ENCODE results near the gene CCDC142.

- no peak for TF ChIP-seq JUND (IDR thresholded peaks at IDR 0.05)
- TF ChIP-seq, protein P1, sequence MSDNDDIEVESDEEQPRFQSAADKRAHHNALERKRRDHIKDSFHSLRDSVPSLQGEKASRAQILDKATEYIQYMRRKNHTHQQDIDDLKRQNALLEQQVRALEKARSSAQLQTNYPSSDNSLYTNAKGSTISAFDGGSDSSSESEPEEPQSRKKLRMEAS (IDR thresholded peaks at IDR 0.05): no peak
- no peak for TF ChIP-seq CTCF (IDR thresholded peaks at IDR 0.05; ENCODE audit: low read depth, low read length, missing input control)
- TF ChIP-seq RAD21 (IDR thresholded peaks at IDR 0.05): no peak
- TF ChIP-seq FOXA1 (IDR thresholded peaks at IDR 0.05): no peak
- TF ChIP-seq ATF3 (IDR thresholded peaks at IDR 0.05): no peak
- TF ChIP-seq, protein P2, sequence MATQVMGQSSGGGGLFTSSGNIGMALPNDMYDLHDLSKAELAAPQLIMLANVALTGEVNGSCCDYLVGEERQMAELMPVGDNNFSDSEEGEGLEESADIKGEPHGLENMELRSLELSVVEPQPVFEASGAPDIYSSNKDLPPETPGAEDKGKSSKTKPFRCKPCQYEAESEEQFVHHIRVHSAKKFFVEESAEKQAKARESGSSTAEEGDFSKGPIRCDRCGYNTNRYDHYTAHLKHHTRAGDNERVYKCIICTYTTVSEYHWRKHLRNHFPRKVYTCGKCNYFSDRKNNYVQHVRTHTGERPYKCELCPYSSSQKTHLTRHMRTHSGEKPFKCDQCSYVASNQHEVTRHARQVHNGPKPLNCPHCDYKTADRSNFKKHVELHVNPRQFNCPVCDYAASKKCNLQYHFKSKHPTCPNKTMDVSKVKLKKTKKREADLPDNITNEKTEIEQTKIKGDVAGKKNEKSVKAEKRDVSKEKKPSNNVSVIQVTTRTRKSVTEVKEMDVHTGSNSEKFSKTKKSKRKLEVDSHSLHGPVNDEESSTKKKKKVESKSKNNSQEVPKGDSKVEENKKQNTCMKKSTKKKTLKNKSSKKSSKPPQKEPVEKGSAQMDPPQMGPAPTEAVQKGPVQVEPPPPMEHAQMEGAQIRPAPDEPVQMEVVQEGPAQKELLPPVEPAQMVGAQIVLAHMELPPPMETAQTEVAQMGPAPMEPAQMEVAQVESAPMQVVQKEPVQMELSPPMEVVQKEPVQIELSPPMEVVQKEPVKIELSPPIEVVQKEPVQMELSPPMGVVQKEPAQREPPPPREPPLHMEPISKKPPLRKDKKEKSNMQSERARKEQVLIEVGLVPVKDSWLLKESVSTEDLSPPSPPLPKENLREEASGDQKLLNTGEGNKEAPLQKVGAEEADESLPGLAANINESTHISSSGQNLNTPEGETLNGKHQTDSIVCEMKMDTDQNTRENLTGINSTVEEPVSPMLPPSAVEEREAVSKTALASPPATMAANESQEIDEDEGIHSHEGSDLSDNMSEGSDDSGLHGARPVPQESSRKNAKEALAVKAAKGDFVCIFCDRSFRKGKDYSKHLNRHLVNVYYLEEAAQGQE (IDR thresholded peaks at IDR 0.05): peak; percentile 84
- no peak for TF ChIP-seq HNF4A (conservative IDR thresholded peaks at IDR 0.05)
- TF ChIP-seq TAF1 (conservative IDR thresholded peaks at IDR 0.05): no peak
- TF ChIP-seq YY1 (IDR thresholded peaks at IDR 0.05): no peak
- TF ChIP-seq GABPA (IDR thresholded peaks at IDR 0.05 in 1 of 2, conservative IDR thresholded peaks at IDR 0.05 in 1 of 2): no peak
- TF ChIP-seq HNF4G (IDR thresholded peaks at IDR 0.05): no peak
- no peak for TF ChIP-seq ZBTB33 (IDR thresholded peaks at IDR 0.05)
- no peak for TF ChIP-seq NR2F2 (IDR thresholded peaks at IDR 0.05)
Observed at GRCh38 chr2:74457549-74458131, 25.2 kb downstream of the CCDC142 start.

All from liver (tissue), 3 donors.